Upper lobe of right lung (tissue), 1 donor: ENCODE results near the gene CEP112. TPM values are rescaled to one million over a fixed set of nuclear protein-coding genes. Genes with fewer than 3 reads are reported as not detected.

ENCODE experiments used
- ATAC-seq: fragments of 200-7000 bp; cut with Tn5 transposase; one replicate; pipeline ENCODE4 v1.9.1; 2020; ENCODE audit warnings: mild to moderate bottlenecking, moderate library complexity
- DNase-seq: peaks from one replicate; pipeline ENCODE4 v3.0.0-alpha.2; 2020
- H3K27ac ChIP-seq: fragments of 200-600 bp; one replicate; pipeline ENCODE4 v1.8.0; 2022
- H3K27me3 ChIP-seq: fragments of 200-600 bp; one replicate; pipeline ENCODE4 v1.8.0; 2022; ENCODE audit warnings: mild to moderate bottlenecking
- H3K36me3 ChIP-seq: fragments of 200-600 bp; one replicate; pipeline ENCODE4 v1.8.0; 2022
- H3K4me1 ChIP-seq: fragments of 200-600 bp; one replicate; pipeline ENCODE4 v1.8.0; 2022
- H3K4me3 ChIP-seq: fragments of 200-600 bp; one replicate; pipeline ENCODE4 v1.8.0; 2022; ENCODE audit warnings: mild to moderate bottlenecking
- H3K9me3 ChIP-seq: fragments of 200-600 bp; one replicate; pipeline ENCODE4 v1.8.0; 2022
- CTCF ChIP-seq: fragments of 200-600 bp; IDR thresholded peaks from one replicate; pipeline ENCODE4 v1.8.0; 2022; ENCODE audit warnings: antibody characterized with exemption
- intact Hi-C: fragments of 100-400 bp; cut with DNase I; formaldehyde crosslinking; loops from one replicate; pipeline ENCODE4 v1.11.0; 2022
- total RNA-seq: library from RNA; stranded (reverse); fragmentation: NEBNext Ultra II Directional; extraction: Animal tissue kit (Norgen Biotek cat#: 25700); gene quantifications from one replicate; pipeline ENCODE4 v1.2.1, GENCODE V29; 2021
- donor health status: DM: no; HTN: yes; CAD: no; lungs with severe emphysema.

Gene CEP112
- total RNA-seq, 1 donor from 2014 or later = 32.9 TPM

- Histone ChIP-seq H3K27ac (no peak overlapping the region), H3K36me3 (no peaks in the 10 kb centered on the region), H3K4me1 (no peaks in the 10 kb centered on the region), H3K4me3 (no peak overlapping the region), H3K9me3 (no peaks in the 10 kb centered on the region), H3K27me3 (no peaks in the 10 kb centered on the region)
- no peak for DNase-seq
- TF ChIP-seq CTCF = no peak
- no peak for ATAC-seq
- intact Hi-C loops = no loop called here
Measured at GRCh38 chr17:65699459-65699858, 492.5 kb downstream of the CEP112 start.

GRCh38 chr17:65698381-65699061, 493.4 kb downstream of the CEP112 start:
- H3K27me3 ChIP-seq = no peaks in the 10 kb centered on the region
- H3K36me3 ChIP-seq = no peaks in the 10 kb centered on the region
- no peak for TF ChIP-seq CTCF
- no peaks in the 10 kb centered on the region for H3K4me1 ChIP-seq
- ATAC-seq = peak; percentile 66
- intact Hi-C loops = no loop called here
- no peak for DNase-seq
- H3K9me3 ChIP-seq = no peaks in the 10 kb centered on the region
- peak overlapping the region; percentile 61 for H3K27ac ChIP-seq
- peak overlapping the region; percentile 2 for H3K4me3 ChIP-seq

GRCh38 chr17:65697661-65698060, 494.3 kb downstream of the CEP112 start:
- Histone ChIP-seq H3K4me1 (no peaks in the 10 kb centered on the region), H3K9me3 (no peaks in the 10 kb centered on the region), H3K27me3 (no peaks in the 10 kb centered on the region), H3K36me3 (no peaks in the 10 kb centered on the region), H3K27ac (peak overlapping the region; percentile 61), H3K4me3 (no peak overlapping the region)
- no peak for TF ChIP-seq CTCF
- ATAC-seq (no peak), DNase-seq (no peak)
- intact Hi-C loops = no loop called here

GRCh38 chr17:65696739-65697394, 495.1 kb downstream of the CEP112 start:
- DNase-seq (no peak), ATAC-seq (no peak)
- H3K9me3 ChIP-seq = no peaks in the 10 kb centered on the region

GRCh38 chr17:65694601-65695000, 497.3 kb downstream of the CEP112 start:
- DNase-seq (no peak), ATAC-seq (no peak)
- intact Hi-C loops = no loop called here
- Histone ChIP-seq H3K27ac (no peak overlapping the region), H3K4me3 (no peak overlapping the region), H3K36me3 (no peaks in the 10 kb centered on the region), H3K4me1 (no peaks in the 10 kb centered on the region), H3K27me3 (no peaks in the 10 kb centered on the region), H3K9me3 (no peaks in the 10 kb centered on the region)
- TF ChIP-seq CTCF = no peak

More at GRCh38 chr17:65696739-65697394, 495.1 kb downstream of the CEP112 start:
- no peak for TF ChIP-seq CTCF
- no peak overlapping the region for H3K4me3 ChIP-seq
- no peaks in the 10 kb centered on the region for H3K27me3 ChIP-seq
- H3K36me3 ChIP-seq = no peaks in the 10 kb centered on the region
- intact Hi-C loops = no loop called here
- H3K27ac ChIP-seq = no peak overlapping the region
- no peaks in the 10 kb centered on the region for H3K4me1 ChIP-seq
